Neural progenitor cell (in vitro differentiated cells): Measurements from ENCODE around the gene KCNT1. TPM values are rescaled to one million over a fixed set of nuclear protein-coding genes. Genes with fewer than 3 reads are reported as not detected.

Source experiments
- DNase-seq: peaks from one replicate; pipeline ENCODE4 v3.0.0-alpha.2; 2016; ENCODE audit warnings: low spot score
- H2AFZ ChIP-seq: fragments of 200-600 bp; sonication (generic); replicated peaks from 2 replicates; pipeline ENCODE4 v1.6.1; 2016; ENCODE audit warnings: antibody characterized with exemption
- H3F3A ChIP-seq: fragments of 200-600 bp; sonication (generic); 2 replicates; pipeline ENCODE4 v1.6.1; 2016; ENCODE audit warnings: antibody characterized with exemption, low read depth
- H3K27ac ChIP-seq: fragments of 200-600 bp; sonication (generic); 2 replicates; pipeline ENCODE4 v1.5.1; 2016; ENCODE audit warnings: mild to moderate bottlenecking
- H3K27me3 ChIP-seq: fragments of 200-600 bp; sonication (generic); 2 replicates; pipeline ENCODE4 v1.6.1; 2016; ENCODE audit warnings: mild to moderate bottlenecking, moderate library complexity
- H3K36me3 ChIP-seq: fragments of 200-600 bp; sonication (generic); 2 replicates; pipeline ENCODE4 v1.5.1; 2016
- H3K4me1 ChIP-seq: fragments of 200-600 bp; sonication (generic); 2 replicates; pipeline ENCODE4 v1.6.1; 2016; ENCODE audit warnings: mixed run types
- H3K4me2 ChIP-seq: fragments of 200-600 bp; sonication (generic); 2 replicates; pipeline ENCODE4 v1.6.1; 2016
- H3K4me3 ChIP-seq: fragments of 200-600 bp; sonication (generic); 2 replicates; pipeline ENCODE4 v1.5.1; 2016
- H3K79me2 ChIP-seq: fragments of 200-600 bp; sonication (generic); 2 replicates; pipeline ENCODE4 v1.6.1; 2016; ENCODE audit warnings: low read depth
- H3K9ac ChIP-seq: fragments of 200-600 bp; sonication (generic); 2 replicates; pipeline ENCODE4 v1.6.1; 2016
- H3K9me3 ChIP-seq: fragments of 200-600 bp; sonication (generic); 2 replicates; pipeline ENCODE4 v1.5.1; 2016; ENCODE audit warnings: low read depth
- H4K20me1 ChIP-seq: fragments of 200-600 bp; sonication (generic); 2 replicates; pipeline ENCODE4 v1.6.1; 2016; ENCODE audit warnings: low read depth
- H3K27ac Mint-ChIP-seq: 3 replicates; pipeline ENCODE4 v1.8.0; 2021; ENCODE audit warnings: mixed read lengths
- H3K27me3 Mint-ChIP-seq: 2 replicates; pipeline ENCODE4 v1.8.0; 2022; ENCODE audit warnings: low read depth, mild to moderate bottlenecking, inconsistent platforms, moderate library complexity, mixed read lengths; ENCODE audit not compliant: insufficient read depth
- H3K36me3 Mint-ChIP-seq: 3 replicates; pipeline ENCODE4 v1.8.0; 2021; ENCODE audit warnings: mixed read lengths
- H3K4me1 Mint-ChIP-seq: 3 replicates; pipeline ENCODE4 v1.8.0; 2021; ENCODE audit warnings: mixed read lengths
- H3K4me3 Mint-ChIP-seq: 3 replicates; pipeline ENCODE4 v1.8.0; 2021; ENCODE audit warnings: mild to moderate bottlenecking, moderate library complexity, mixed read lengths
- H3K9me3 Mint-ChIP-seq: 3 replicates; pipeline ENCODE4 v1.8.0; 2020; ENCODE audit warnings: mixed read lengths
- CTCF ChIP-seq: fragments of 200-600 bp; sonication (generic); IDR thresholded peaks from 2 replicates; pipeline ENCODE4 v1.5.1; 2017; ENCODE audit warnings: antibody characterized with exemption, mild to moderate bottlenecking
- EZH2 ChIP-seq: fragments of 200-600 bp; sonication (generic); IDR thresholded peaks from 2 replicates; pipeline ENCODE4 v1.6.1; 2017; ENCODE audit warnings: antibody characterized with exemption, mild to moderate bottlenecking, moderate library complexity
- EZH2phosphoT487 ChIP-seq: fragments of 200-600 bp; sonication (generic); IDR thresholded peaks from 2 replicates; pipeline ENCODE4 v1.6.1; 2017; ENCODE audit warnings: antibody characterized with exemption
- total RNA-seq: library from RNA; depleted of rRNA; stranded (reverse); fragments of >200 nt; gene quantifications from 2 replicates; pipeline ENCODE4 v1.2.3, GENCODE V29; 2015; ENCODE audit warnings: low replicate concordance

Gene KCNT1
- total RNA-seq, 1 donor from 2014 or later, result not detected

- Histone ChIP-seq H3K27ac (no peak overlapping the region), H3K27me3 (no peaks in the 10 kb centered on the region), H3K9ac (no peak overlapping the region)
These were observed 26.6 kb downstream of the KCNT1 start for GRCh38 chr9:135728436-135729110.

GRCh38 chr9:135729480-135729879, 27.5 kb downstream of the KCNT1 start:
- peaks cover 19% of the 10 kb centered on the region for H3K9me3 Mint-ChIP-seq

More at GRCh38 chr9:135728436-135729110, 26.6 kb downstream of the KCNT1 start:
- TF ChIP-seq EZH2phosphoT487 (no peak), EZH2 (no peak), CTCF (no peak)
- Mint-ChIP-seq H3K4me3 (no peak overlapping the region), H3K36me3 (no peaks in the 10 kb centered on the region), H3K9me3 (peaks cover 18% of the 10 kb centered on the region), H3K27ac (no peak overlapping the region), H3K27me3 (peaks cover 17% of the 10 kb centered on the region), H3K4me1 (no peaks in the 10 kb centered on the region)
- Histone ChIP-seq H2AFZ (no peak overlapping the region), H3F3A (no peaks in the 10 kb centered on the region), H4K20me1 (no peaks in the 10 kb centered on the region), H3K79me2 (no peaks in the 10 kb centered on the region), H3K9me3 (no peaks in the 10 kb centered on the region), H3K36me3 (no peaks in the 10 kb centered on the region), H3K4me1 (no peaks in the 10 kb centered on the region), H3K4me3 (no peak overlapping the region), H3K4me2 (no peak overlapping the region)
- DNase-seq, result no peak

GRCh38 chr9:135731454-135731853, 29.5 kb downstream of the KCNT1 start:
- Mint-ChIP-seq H3K27ac (no peak overlapping the region), H3K9me3 (peaks cover 19% of the 10 kb centered on the region), H3K36me3 (no peaks in the 10 kb centered on the region), H3K27me3 (peaks cover 23% of the 10 kb centered on the region), H3K4me1 (peaks cover 2% of the 10 kb centered on the region), H3K4me3 (no peak overlapping the region)
- Histone ChIP-seq H3K4me2 (no peak overlapping the region), H3F3A (peaks cover 2% of the 10 kb centered on the region), H3K9me3 (no peaks in the 10 kb centered on the region), H3K9ac (no peak overlapping the region), H3K4me3 (no peak overlapping the region), H3K79me2 (no peaks in the 10 kb centered on the region), H3K27me3 (peaks cover 11% of the 10 kb centered on the region), H3K36me3 (no peaks in the 10 kb centered on the region), H2AFZ (no peak overlapping the region), H3K27ac (no peak overlapping the region), H3K4me1 (no peaks in the 10 kb centered on the region), H4K20me1 (no peaks in the 10 kb centered on the region)
- no peak for DNase-seq
- TF ChIP-seq EZH2phosphoT487 (no peak), EZH2 (no peak), CTCF (no peak)

More at GRCh38 chr9:135729480-135729879, 27.5 kb downstream of the KCNT1 start:
- Histone ChIP-seq H3K9ac (no peak overlapping the region), H3K36me3 (no peaks in the 10 kb centered on the region), H3F3A (no peaks in the 10 kb centered on the region), H3K4me1 (no peaks in the 10 kb centered on the region), H4K20me1 (no peaks in the 10 kb centered on the region), H3K4me3 (no peak overlapping the region), H3K27ac (no peak overlapping the region), H3K79me2 (no peaks in the 10 kb centered on the region), H3K4me2 (no peak overlapping the region), H3K9me3 (no peaks in the 10 kb centered on the region), H3K27me3 (no peaks in the 10 kb centered on the region), H2AFZ (no peak overlapping the region)
- Mint-ChIP-seq H3K36me3 (no peaks in the 10 kb centered on the region), H3K4me1 (peaks cover 2% of the 10 kb centered on the region), H3K4me3 (no peak overlapping the region), H3K27ac (no peak overlapping the region), H3K27me3 (peaks cover 17% of the 10 kb centered on the region)
- TF ChIP-seq EZH2phosphoT487 (no peak), EZH2 (no peak), CTCF (no peak)
- DNase-seq, result no peak
